GM15510 (cell line): ENCODE measurements around the gene IGLL5.

Experiments
- POLR2A ChIP-seq: IDR thresholded peaks from 3 replicates; pipeline ENCODE4 v1.6.1; 2011; ENCODE audit warnings: borderline replicate concordance; ENCODE audit not compliant: insufficient read length; ENCODE audit errors: extremely low read depth

The IGLL5 gene

DNA sequence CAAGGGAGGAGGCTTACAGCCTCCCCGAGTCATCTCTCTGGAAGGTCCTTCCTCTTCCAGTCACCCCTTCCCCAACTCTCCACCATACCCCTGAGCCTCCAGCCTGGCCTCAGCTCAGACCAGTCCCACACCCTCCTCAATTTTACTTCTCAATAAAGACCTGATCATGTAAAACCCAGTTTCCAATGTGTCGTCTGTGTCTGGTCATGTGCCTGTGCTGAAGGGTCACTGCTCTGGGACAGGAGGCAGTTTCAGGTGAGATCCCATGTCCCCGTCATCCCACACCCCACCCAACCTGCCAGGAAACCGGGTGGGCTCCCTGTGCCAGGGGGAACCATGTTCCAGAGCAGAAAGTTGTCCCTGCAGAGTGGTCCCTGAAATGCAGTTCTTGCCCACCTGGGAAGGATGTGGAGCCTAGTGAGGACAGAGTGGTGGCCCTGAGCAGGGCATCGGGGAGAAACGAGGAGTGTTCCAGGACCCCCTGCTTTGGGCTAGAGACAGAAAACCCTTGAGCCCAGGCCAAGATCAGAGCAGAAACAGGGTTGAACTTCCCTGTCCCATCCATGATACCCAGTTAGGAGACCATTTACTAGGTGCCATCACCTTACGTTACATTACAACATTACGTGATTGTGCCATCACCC is 19.4 kb downstream of the IGLL5 start:
- no peak for TF ChIP-seq POLR2A

DNA sequence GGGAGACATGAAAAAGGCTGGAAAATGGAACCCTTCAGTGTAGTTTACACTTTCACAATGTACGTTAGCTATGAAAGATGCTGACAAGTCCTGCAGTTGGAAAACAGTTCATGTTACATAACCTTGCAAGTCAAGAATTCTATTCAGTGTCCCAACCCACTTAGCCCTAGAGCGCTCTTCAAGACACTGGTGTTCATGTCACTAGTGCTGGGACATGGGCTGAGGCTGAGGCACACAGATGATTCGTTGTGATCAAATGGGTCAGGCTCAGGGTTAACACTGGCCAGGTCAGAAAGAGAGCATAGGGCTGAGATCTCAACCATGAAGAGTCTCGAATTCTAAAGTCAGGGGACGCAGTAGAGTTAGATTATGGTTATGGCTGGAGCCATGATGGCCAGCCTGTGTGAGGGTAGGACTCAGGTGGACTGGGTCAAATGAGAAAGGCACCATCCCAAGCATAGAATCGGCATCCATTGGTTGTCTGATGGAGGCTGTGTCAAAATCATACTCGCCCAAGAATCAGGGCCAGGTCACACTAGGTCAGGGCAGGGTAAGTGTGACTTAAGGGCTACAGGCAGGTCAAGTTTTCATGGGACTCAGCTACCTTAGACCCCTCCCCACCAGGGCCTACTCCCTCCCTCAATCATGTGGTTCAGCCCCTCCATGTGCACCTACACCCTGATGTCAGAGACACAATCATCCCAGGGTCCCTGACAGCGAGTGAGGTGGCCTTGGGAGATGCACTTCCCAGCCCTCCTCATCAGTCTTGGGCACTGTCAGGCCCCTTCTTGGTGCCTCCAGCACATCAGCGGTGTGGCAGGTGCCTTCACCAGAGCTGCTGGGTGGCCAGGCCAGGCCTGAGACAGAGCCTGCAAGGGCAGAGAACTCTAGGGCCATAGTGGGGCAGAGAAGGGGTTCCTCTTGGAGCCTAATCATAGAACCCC is 20.2 kb downstream of the IGLL5 start:
- TF ChIP-seq POLR2A: no peak

DNA sequence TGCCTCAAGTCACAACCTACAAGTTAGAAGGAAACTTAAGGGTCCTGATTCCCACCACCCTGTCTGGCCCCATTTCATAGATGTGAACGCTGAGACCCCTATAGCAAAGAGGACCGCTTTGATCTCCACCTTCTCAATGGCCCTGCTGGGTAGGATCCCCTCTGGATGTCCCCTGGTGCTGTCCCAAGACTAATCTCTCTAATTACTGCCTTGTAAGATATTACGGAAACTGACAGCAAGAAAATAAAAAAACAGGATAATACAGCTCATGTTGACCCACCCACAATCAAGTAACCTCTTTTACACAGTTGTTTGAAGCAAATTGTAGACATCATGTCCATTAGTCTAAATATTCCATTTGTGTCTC is 20.9 kb downstream of the IGLL5 start:
- no peak for TF ChIP-seq POLR2A

DNA sequence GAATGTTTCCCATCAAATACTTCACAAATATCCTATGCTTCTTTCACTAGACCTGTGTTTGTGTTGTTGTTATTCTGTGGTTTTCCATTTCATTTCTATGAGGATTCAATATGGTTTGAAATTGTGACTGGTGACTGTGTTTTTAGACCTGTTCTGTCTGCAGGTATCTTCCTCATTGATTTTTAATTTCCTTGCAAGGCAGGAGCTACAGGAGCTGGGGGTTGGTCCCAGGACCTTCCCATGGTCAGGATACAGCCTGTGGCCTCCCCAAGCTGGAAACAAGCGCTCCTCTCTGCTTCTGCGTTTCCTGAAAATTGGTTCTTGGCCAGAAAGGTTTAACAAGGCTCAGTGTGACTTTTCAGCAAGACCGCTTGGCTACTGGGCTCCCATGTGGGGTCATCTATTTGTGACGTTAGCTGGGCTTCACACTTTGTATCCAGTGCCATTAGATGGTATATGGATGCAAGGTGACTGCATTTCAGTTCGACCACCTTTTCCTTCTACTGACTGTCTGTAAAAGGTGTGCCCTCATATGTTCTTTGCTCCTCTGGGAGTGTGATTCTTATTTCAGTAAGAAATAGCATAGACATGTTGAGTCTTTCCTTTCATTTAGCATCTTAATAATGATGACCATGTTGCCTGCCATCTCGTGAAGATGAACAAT is 21.5 kb downstream of the IGLL5 start:
- no peak for TF ChIP-seq POLR2A

DNA sequence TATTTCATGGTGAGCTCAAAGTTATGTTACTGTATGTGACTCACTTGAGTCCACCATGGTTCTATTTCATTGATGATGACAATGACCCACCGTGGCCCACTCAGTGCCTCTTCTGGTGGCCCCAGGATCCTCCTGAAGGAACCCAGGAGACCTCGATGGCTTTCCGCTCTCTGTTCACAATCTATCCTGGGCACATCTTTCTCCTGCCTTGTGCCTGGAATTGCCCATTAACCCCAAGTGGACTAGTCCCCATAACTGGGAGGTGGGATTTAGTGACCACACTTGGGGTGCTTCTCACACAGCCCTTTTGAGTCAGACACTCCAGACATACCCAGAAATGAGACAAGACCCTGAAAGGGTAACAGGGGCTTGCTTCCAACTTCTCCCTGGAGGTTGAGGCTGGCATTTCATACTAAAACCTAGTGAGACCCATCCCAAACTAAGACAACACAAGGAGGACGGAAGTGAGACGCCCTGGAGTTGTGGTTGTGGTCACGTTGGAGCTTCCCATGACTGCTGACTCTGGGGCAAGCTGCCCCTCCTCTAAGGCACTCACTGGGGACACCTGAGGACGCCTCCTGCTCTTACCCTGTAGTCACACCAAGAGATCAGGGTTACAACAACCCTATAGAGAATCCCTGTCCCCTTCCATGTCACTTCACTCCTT is 22.1 kb downstream of the IGLL5 start:
- no peak for TF ChIP-seq POLR2A

- TF ChIP-seq POLR2A: no peak
Observed at GRCh38 chr22:22910272-22911240, 22.9 kb downstream of the IGLL5 start.

- no peak for TF ChIP-seq POLR2A
Observed at GRCh38 chr22:22911327-22912134, 23.9 kb downstream of the IGLL5 start.

- no peak for TF ChIP-seq POLR2A
Observed at GRCh38 chr22:22912135-22912987, 24.7 kb downstream of the IGLL5 start.

- no peak for TF ChIP-seq POLR2A
Observed at GRCh38 chr22:22912988-22913253, 25.3 kb downstream of the IGLL5 start.

DNA sequence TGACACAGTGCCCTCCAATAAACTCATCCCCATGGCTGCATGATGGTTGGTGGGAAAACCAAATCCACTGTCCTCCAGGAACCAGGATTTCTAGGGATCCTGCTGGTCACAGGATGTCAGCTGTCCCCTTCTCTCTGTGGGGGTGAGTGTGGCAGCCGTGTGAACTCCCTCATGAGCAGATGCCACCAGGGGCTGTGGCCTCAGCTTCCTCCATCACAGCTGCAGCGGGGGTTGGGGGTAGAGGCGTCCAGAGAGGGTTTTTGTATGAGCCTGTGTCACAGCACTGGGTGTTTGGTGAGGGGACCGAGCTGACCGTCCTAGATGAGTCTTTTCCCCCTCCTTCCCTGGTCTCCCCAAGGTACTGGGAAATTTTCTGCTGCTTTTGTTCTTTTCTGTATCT is 26.4 kb downstream of the IGLL5 start:
- no peak for TF ChIP-seq POLR2A

DNA sequence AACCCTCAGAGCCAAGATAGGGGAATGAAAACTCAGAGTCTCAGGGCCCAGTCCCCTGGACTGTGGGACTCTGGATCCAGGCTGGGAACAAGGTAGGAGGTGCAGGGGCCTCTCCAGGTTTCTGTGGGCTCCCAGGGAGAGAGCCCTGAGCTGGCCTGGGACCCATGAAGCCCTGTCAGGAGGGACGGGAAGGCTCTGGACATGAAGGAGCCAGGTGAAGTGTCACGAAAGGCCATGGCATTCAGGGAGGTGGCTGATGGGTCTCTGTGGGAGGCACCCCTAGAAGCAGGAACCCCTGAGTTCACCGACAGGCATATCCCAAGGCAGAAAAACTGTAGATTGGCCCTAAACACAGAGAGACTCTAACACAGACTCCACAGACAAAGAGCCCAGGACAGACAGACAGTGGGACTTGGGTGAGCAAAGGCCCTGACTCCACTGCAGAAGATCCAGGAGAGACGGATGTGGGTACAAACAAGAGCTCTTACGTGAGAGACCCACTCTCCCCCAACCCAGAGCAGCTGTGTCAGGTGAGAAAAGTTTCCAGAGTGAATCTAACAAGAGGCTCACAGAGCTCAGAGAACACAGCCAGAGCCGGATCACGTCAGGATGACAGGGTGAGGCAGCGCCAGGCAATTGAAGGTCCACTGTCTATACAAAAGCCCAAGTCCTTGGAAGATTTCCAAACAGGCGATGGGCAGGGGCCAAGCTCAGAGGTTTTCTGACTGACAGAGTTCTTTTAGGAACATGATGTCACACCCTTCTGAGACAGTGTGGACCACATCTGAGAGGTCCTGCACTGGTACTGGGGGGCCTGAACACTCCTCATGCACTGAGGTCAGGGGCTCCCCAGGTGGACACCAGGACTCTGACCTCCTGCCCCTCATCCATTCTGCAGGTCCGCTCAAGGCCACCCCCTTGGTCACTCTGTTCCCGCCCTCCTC is 27.4 kb downstream of the IGLL5 start:
- TF ChIP-seq POLR2A: no peak

- TF ChIP-seq POLR2A: no peak
Observed at GRCh38 chr22:22915670-22916035, 28.0 kb downstream of the IGLL5 start.
